ENCODE data around the gene DTX3. TPM values are rescaled to one million over a fixed set of nuclear protein-coding genes. Genes with fewer than 3 reads are reported as not detected.

Gene DTX3
- total and polyA plus RNA-seq, 7 donors: 1.2 to 68.4 (median 42.9) TPM

DNA sequence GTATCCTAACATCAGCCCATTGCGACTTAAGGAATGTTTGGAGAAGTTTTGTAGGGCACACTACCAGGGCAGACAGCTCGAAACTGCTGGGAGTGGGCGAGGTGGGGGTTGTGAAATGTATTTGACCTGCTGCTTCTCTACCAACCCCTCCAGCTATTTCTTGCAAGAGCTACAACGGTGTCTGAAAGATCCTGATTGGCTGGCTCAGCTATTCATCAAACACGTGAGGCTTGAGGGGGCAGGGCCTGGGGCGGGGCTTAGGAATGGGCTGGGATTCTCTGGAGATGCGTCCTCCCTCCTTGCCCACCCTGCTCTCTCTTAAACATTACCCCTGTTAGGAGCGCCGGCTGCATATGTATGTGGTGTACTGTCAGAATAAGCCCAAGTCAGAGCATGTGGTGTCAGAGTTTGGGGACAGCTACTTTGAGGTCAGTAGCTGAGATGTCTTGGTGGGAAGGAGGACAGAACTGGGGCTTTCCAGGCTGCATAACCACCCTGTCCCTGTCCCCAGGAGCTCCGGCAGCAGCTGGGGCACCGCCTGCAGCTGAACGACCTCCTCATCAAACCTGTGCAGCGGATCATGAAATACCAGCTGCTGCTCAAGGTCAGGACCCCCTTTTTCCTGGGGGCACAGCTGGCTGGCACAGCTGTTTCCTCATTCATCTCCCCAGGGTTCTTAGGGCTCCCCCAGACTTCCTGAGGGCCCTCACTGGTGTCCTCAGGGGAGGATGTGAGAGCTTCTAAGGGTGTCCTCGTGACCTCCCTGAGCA, 9.7 kb downstream of the DTX3 start:
- Histone ChIP-seq H3K4me1 (peaks cover 0 to 70% (median 60%) of the 10 kb centered on the region in 4 donors), H3K27me3 (no peaks in the 10 kb centered on the region), H3K9me3 (no peaks in the 10 kb centered on the region), H3K4me3 (peak overlapping the region in 1 of 4 donors; percentile 2), H3K36me3 (peaks cover 16 to 39% (median 25%) of the 10 kb centered on the region in 4 donors), H3K27ac (peak overlapping the region; percentile 96 to 97 (median 96))
- no peak for TF ChIP-seq POLR2A (IDR thresholded peaks at IDR 0.05)
- TF ChIP-seq, protein P1, sequence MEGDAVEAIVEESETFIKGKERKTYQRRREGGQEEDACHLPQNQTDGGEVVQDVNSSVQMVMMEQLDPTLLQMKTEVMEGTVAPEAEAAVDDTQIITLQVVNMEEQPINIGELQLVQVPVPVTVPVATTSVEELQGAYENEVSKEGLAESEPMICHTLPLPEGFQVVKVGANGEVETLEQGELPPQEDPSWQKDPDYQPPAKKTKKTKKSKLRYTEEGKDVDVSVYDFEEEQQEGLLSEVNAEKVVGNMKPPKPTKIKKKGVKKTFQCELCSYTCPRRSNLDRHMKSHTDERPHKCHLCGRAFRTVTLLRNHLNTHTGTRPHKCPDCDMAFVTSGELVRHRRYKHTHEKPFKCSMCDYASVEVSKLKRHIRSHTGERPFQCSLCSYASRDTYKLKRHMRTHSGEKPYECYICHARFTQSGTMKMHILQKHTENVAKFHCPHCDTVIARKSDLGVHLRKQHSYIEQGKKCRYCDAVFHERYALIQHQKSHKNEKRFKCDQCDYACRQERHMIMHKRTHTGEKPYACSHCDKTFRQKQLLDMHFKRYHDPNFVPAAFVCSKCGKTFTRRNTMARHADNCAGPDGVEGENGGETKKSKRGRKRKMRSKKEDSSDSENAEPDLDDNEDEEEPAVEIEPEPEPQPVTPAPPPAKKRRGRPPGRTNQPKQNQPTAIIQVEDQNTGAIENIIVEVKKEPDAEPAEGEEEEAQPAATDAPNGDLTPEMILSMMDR (IDR thresholded peaks at IDR 0.05): no peak
- no peak for TF ChIP-seq POLR2AphosphoS5 (IDR thresholded peaks at IDR 0.05)
- no peak for TF ChIP-seq EP300 (IDR thresholded peaks at IDR 0.05)
- WGBS, 2 donors: 42 to 46% methylated on average over 14 of the region's 14 CpGs
- intact Hi-C loops (cut with DNase I): loop anchor here (5.0 kb wide), 1 partner anchor 92 kb away; the partner anchor contains the start of genes DDIT3 and MBD6
- peak; percentile 77 for DNase-seq

DNA sequence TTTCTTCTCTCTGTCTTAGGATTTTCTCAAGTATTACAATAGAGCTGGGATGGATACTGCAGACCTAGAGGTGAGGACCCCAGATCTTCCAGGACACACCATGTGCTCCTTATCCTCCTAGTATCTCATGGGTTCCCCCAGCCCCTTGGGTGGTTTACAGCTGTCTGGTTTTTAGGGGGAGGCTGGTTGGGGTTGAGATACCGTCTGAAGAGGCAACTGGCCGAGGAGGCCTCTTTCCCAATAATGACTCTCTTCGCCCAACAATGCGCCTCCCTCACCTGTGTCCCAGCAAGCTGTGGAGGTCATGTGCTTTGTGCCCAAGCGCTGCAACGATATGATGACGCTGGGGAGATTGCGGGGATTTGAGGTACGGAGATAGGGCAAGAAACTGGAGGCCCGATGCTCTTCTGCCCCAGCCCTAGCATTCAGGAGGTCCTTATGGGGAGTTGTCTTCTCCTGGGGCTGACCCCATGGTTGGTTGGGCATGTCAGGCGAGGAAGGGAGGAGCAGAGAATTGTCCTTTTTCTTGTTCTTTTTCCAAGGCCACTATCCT, 10.4 kb downstream of the DTX3 start:
- Histone ChIP-seq H3K27ac (peak overlapping the region in 3 of 4 donors; percentile 48 to 97 (median 96)), H3K27me3 (peaks cover 0 to 3% (median 0%) of the 10 kb centered on the region in 3 donors), H3K4me1 (peaks cover 0 to 63% (median 53%) of the 10 kb centered on the region in 4 donors), H3K36me3 (peaks cover 16 to 39% (median 25%) of the 10 kb centered on the region in 4 donors), H3K9me3 (no peaks in the 10 kb centered on the region), H3K4me3 (no peak overlapping the region)
- WGBS, 2 donors: 83 to 85% methylated on average over 11 of the region's 11 CpGs
- intact Hi-C loops (cut with DNase I): loop anchor here (5.0 kb wide), 1 partner anchor 93 kb away; the partner anchor contains the start of genes DDIT3 and MBD6
- peak; percentile 36 for DNase-seq
- TF ChIP-seq POLR2AphosphoS5 (IDR thresholded peaks at IDR 0.05) (no peak), EP300 (IDR thresholded peaks at IDR 0.05) (no peak), POLR2A (IDR thresholded peaks at IDR 0.05) (no peak)
- TF ChIP-seq, protein P1 (IDR thresholded peaks at IDR 0.05): no peak

DNA sequence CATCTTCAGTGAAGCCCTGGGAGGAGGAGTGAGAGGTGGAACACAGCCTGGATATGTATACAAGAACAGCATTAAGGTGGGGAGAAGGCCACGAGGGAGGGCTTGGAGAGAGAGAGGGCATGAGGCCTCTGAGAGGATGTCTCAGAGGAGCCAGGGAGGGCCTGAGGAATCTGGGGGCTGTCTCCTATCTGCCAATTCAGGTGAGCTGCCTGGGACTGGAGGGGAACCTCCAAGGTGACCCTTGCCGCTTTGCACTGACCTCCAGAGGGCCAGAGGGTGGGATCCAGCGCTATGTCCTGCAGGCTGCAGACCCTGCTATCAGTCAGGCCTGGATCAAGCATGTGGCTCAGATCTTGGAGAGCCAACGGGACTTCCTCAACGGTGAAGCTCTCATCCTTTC, 11.0 kb downstream of the DTX3 start:
- H3K27me3 ChIP-seq: peaks cover 0 to 9% (median 0%) of the 10 kb centered on the region in 3 donors
- H3K4me1 ChIP-seq: peaks cover 0 to 60% (median 49%) of the 10 kb centered on the region in 4 donors
- WGBS, 2 donors: 78 to 84% methylated on average over 5 of the region's 5 CpGs
- H3K4me3 ChIP-seq: no peak overlapping the region
- H3K9me3 ChIP-seq: no peaks in the 10 kb centered on the region
- H3K27ac ChIP-seq: peak overlapping the region in 1 of 4 donors; percentile 6
- H3K36me3 ChIP-seq: peaks cover 16 to 39% (median 25%) of the 10 kb centered on the region in 4 donors
- intact Hi-C loops (cut with DNase I): no loop called here
- TF ChIP-seq POLR2A (IDR thresholded peaks at IDR 0.05): no peak
- TF ChIP-seq EP300 (IDR thresholded peaks at IDR 0.05): no peak
- TF ChIP-seq POLR2AphosphoS5 (IDR thresholded peaks at IDR 0.05): no peak
- TF ChIP-seq, protein P1 (IDR thresholded peaks at IDR 0.05): no peak
- peak; percentile 41 for DNase-seq

DNA sequence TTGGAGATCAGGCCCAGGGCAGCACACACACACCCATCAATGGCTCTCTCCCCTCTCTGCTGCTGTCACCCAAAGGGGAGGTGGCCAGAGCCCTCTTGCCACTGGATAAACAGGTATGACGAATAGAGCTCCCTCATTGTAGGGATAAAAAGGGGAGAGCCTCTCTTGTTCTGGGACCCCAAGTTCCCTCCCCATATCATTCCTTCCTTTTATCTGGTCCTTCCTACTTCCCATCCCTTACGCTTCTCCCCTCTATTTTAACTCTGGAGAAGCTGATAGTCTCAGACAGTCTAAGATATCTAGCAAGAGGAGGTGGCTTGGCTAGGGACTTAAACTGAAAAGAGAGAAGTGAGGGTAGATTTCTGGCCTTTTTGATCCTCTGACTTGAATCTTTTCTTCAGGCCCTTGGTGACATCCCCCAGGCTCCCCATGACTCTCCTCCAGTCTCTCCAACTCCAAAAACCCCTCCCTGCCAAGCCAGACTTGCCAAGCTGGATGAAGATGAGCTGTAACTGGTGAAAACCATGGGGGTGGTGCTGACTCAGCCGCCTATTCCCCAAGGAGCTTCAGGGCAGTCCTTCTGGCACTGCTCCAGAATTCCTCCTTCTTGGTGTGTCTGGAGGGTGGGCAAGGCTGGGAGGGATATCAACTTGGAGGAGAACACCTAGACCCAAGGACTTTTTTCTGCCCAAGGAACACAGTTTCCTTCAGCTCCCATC, 11.9 kb downstream of the DTX3 start:
- Histone ChIP-seq H3K27ac (peak overlapping the region in 1 of 4 donors; percentile 47), H3K4me3 (no peak overlapping the region), H3K27me3 (peaks cover 0 to 18% (median 0%) of the 10 kb centered on the region in 3 donors), H3K4me1 (peaks cover 0 to 60% (median 56%) of the 10 kb centered on the region in 4 donors), H3K9me3 (no peaks in the 10 kb centered on the region), H3K36me3 (peaks cover 16 to 39% (median 25%) of the 10 kb centered on the region in 4 donors)
- intact Hi-C loops (cut with DNase I): no loop called here
- peak; percentile 55 for DNase-seq
- TF ChIP-seq, protein P1 (IDR thresholded peaks at IDR 0.05): no peak
- TF ChIP-seq POLR2AphosphoS5 (IDR thresholded peaks at IDR 0.05) (no peak), POLR2A (IDR thresholded peaks at IDR 0.05) (no peak)
- 63 to 84% methylated on average over 3 of the region's 3 CpGs for WGBS, 2 donors

Data from sigmoid colon (tissue), 7 donors.